Bladder microvascular endothelial cell (primary cell): Measurements from ENCODE around the gene CYP4F22. TPM values are rescaled to one million over a fixed set of nuclear protein-coding genes. Genes with fewer than 3 reads are reported as not detected.

ENCODE experiments used
- total RNA-seq: library from RNA; depleted of rRNA; stranded (reverse); fragments of >200 nt; gene quantifications from 2 replicates; pipeline ENCODE4 v1.2.3, GENCODE V29; 2014

Gene CYP4F22
- total RNA-seq = not detected in 2 replicates

GRCh38 chr19:15508035-15508710 lies at the start of gene CYP4F22:
CYP4F22 (plus strand) TSS chr19:15508525; CDS start chr19:15525337, 16,812 bp downstream.

GRCh38 chr19:15464394-15465385 lies 43.6 kb upstream of the CYP4F22 start, which contains the start of gene RASAL3:
RASAL3 (minus strand) TSS chr19:15464544; CDS start chr19:15464358, 186 bp downstream.

GRCh38 chr19:15479391-15480345 lies 28.7 kb upstream of the CYP4F22 start, which contains the start of gene PGLYRP2:
PGLYRP2 (minus strand) TSS chr19:15479501; CDS start chr19:15479371, 130 bp downstream.

Other genes with a start within 250 kb of the CYP4F22 start
- 8.1 and 21.3 TPM in 2 replicates for gene BRD4, start 176.0 kb upstream of the CYP4F22 start, total RNA-seq
- gene AKAP8, start 128.7 kb upstream of the CYP4F22 start, total RNA-seq = 17.5 and 20.2 TPM in 2 replicates
- 37.1 and 90.4 TPM in 2 replicates for gene AKAP8L, start 89.5 kb upstream of the CYP4F22 start, total RNA-seq
- 5.7 and 9.9 TPM in 2 replicates for gene WIZ, start 58.6 kb upstream of the CYP4F22 start, total RNA-seq
- 6.3 and 8.2 TPM in 2 replicates for gene RASAL3, start 44.0 kb upstream of the CYP4F22 start, total RNA-seq
- gene PGLYRP2, start 29.0 kb upstream of the CYP4F22 start, total RNA-seq = not detected in 2 replicates
- not detected in 2 replicates for gene CYP4F8, start 106.7 kb downstream of the CYP4F22 start, total RNA-seq
- gene CYP4F3, start 132.4 kb downstream of the CYP4F22 start, total RNA-seq = not detected in 2 replicates
- gene CYP4F12, start 164.6 kb downstream of the CYP4F22 start, total RNA-seq = not detected in 2 replicates
- gene OR10H2, start 219.5 kb downstream of the CYP4F22 start, total RNA-seq = not detected in 2 replicates
- not detected in 2 replicates for gene OR10H3, start 229.5 kb downstream of the CYP4F22 start, total RNA-seq